HG02763 (cell line): ENCODE results near the gene STK25.
"Not testable (repeated sequence)": the region's sequence is repeated elsewhere in the genome, so short reads cannot be mapped to it uniquely, and the experiment has no call there.

Experiments used
- ATAC-seq: cut with Tn5 transposase; IDR thresholded peaks from one replicate; pipeline ENCODE4 v1.9.1; 2021; ENCODE audit warnings: mild to moderate bottlenecking, moderate library complexity; ENCODE audit not compliant: unreplicated experiment

Gene STK25

DNA sequence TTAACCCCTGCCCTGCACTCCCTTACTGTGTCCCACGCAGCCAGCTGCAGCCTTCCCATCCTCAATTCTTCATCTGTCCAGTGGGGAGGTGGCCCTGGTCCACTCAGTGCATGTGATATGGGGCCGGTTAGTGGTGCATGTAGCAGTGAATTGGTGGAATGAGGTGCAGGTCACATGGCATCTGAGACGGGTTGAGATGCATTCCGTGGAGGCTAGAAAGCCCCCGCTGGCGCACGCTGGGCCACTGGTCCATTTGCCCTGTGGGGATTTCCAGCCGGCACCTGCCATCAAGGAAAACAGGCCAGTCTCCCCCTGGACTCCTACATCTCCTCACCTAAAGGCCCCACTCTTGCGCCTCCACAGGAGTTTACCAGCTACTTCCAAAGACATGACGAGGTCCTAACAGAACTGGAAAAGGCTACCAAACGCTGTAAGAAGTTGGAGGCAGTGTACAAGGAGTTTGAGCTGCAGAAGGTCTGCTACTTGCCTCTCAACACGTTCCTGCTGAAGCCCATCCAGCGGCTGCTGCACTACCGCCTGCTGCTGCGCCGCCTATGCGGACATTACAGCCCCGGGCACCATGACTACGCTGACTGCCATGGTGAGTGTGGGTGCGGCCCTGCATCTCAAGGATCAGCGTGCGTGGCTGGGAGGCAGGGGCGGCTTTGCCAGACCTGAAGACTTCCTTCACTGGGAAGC lies 40.5 kb downstream of the STK25 start:
- ATAC-seq = no peak

DNA sequence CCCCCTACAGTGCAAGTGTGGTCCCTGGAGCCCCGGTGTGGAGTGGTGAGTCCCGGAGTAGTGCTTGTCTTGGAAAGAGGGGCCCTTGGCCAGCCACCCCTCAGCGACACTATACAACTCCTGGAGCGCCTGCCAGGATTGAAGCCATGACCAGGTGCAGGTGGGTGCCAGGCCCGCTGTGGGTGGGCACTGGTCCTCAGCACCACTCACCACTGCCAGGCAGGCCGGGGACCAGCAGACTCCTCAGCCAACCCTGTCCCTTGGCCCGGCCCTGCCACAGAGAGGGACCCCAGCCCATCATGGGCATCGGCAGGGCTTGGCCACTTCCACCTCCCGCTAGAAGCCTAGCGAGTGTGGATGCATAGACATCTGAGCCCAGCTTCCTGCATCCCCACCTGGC lies 42.2 kb downstream of the STK25 start:
- ATAC-seq = no peak

DNA sequence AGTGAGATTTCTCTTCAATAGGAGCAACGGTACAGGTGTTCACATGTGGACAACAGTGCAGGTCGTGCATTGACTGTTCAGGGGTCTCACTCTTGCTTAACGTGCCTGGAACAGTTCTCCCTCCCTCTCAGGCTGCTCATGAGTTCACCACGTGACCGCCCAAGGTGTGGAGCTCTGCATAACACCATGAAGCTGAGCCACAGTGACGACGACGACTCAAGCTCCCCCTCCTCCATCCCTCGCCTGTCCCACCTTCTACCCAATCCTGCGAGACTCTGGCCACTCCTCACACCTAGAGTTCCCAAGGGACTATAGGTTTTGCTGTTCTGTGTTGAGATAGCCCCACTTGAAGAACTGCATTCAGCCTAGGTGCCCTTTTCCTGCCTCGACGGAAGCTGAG lies 42.8 kb downstream of the STK25 start:
- no peak for ATAC-seq

DNA sequence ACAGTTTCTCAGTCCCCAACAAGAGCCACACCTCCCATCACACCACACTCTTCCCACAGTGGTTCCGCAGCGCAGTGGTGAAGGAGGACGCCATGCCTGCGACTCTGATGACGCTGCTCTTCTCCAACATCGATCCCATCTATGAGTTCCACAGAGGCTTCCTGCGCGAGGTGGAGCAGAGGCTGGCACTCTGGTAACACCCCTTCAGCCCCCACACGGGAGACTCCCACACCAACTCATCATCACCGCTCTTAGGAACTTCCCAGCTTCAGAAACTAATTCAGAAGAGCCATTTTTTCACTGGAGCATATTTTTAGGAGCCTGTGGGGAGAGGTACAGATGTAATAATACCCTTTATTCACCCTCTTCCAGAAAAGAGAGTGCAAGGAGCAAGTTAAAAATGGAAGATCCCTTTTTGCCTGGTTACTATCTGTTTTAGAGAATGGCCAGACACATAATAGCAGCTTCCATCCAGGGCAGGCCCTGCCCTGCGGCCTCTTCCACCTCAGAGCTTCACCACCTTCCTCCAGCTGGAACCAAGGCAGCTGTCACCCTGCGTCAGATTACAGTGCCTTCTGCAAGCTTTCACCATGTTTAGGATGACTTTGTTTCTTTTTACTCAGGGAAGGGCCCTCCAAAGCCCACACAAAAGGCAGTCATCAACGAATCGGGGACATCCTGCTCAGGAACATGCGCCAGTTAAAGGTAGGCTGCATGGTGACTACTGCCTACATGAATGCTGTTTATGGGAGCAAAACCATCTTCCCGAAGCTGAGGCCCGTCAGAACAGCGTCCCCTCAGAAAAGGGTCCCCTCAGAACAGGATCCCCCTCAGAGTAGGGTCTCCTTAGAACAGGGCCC lies 44.9 kb downstream of the STK25 start:
- ATAC-seq = no peak

DNA sequence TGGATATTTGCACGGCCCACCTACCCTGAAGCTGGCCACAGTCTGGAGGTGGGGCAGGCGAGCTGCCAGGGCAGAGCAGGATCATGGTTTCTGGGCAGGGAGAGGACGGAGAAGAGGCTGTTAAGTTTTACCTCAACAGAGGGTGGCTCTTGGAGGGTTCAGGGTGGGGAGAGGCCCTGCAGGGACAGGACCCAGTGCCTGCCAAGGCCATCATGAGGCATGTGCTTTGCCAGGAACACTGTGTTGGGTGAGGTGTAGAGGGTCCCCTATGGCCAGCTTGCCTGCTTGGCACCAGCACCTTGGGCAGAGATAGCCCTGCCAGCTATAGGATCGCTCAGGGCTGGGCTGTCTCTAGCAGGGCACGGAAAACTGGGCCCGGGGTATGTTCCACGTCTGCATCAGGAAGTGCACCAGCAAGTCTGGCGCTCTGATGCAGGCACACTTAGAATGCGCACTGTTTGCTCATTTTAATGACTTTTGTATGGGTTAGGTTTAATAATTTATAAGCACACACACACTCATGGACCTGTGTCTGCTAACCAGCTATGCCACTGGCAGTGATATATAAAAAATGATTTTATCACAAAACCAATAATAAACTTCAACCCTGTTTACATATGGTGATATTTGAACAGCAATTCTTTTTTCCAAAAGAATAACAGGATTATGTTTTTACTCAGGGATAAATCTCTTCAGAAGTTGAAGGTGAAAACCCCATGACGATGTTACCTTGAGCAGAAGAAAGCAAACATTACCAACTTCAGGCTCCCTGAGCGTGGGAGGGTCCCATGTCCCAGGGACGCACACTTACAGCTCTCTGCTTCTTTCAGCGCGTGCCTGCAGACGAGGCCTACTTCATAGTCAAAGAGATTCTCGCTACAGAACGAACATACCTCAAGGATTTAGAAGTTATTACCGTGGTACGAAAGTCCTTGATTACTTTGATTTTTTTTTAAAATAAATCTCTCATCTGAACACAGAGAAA lies 46.4 kb downstream of the STK25 start:
- ATAC-seq = no peak

DNA sequence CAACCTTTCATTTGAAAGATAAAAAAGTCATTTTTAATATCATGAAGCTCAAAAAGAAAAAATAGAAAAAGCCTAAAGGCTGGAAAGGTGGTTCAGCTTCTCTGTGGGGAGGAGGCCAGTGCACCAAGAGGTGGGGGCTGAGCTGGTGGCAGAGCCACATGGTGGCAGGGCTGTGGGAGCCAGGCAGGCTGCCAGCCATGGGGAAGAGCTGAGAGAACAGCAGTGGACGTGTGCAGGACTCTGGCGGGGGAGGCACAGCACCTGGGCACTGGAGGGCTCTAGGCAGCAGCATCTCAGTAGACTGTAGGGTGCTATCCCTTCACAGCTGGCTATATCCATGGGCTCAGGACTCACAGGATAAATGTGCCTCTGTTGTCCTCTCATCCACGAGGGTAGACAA lies 47.8 kb downstream of the STK25 start:
- ATAC-seq = no peak

DNA sequence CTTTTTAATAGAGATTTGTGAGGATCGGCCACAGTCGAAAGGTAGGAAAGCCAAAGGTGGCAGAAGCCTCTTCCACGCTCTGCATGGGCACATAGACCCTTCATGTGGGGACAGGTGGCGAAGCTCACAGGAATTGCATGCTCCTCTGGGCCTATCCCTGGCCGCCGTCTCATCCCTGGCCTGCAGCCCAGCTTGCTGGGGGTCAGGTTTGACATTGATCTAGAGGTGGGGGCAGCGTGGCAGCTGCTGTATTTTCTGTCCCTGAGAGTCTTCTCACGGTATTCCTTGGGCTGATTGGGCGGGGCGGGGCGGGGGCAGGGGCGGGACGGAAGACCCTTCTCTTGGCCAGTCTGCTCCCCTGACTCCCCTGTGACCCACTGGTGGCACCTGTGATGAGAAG lies 48.9 kb downstream of the STK25 start:
- no peak for ATAC-seq

DNA sequence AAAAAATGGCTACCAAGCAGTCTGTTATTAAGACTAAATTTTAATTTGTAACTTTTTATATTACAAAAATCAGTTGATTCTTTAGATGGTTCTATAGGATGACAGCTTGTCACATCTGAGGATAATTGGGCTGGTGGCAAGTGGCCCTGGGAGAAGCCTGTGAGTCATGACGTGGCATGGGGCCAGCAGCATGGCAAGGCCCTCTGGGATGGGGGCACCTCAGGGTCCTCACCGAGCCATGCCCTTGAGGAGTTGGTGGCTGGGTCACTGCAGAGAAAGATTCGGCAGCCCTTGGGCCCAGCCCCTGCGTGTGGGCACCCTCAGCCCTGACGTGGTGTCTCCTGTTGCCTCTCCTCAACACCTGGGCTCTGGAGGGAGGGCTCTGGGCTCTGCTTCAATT lies 49.7 kb downstream of the STK25 start:
- ATAC-seq = no peak

DNA sequence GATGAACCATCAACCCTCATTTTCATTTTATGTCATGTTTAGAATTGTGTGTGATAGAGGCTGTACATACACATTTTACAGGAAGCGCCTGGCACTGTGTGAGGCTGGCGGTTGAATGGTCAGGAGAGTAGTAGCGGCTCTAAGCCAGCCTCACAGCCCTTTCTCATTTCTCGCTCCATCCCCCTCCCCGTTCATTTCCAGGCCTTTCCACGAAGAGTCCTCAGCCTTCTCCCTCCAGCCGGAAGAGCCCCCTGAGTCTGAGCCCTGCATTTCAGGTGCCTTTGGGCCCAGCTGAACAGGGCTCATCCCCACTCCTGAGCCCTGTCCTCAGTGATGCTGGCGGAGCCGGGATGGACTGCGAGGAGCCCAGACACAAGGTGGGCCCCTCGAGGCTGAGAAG lies 51.8 kb downstream of the STK25 start:
- ATAC-seq = no peak

DNA sequence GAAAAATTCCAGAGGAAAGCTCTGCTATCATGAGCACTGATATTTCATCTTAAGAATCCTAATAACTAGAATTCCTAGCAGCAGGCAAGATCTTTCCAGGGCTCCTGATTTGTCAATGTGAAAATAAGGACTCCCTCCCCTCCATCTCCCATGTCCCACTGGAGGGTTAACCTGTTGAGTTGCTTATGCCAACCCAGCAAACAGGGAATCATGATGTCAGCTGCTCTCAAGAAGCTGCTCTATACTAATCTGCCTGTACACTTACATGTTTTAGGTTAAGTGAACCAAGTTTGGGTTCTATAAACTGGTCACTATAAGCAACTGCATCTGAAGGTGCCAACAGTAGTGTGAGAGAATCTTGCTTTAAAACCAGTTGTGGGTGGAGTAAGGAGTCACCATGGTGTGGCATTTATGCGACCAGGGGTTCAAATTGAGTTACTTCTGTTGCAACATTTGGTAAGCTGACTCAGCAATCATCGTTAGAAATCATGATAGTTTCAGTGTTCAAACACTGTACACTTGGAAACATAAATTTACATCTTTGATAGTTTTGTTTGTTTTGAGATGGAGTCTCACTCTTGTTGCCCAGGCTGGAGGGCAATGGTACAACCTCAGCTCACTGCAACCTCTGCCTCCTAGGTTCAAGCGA lies 53.4 kb downstream of the STK25 start:
- no peak for ATAC-seq

DNA sequence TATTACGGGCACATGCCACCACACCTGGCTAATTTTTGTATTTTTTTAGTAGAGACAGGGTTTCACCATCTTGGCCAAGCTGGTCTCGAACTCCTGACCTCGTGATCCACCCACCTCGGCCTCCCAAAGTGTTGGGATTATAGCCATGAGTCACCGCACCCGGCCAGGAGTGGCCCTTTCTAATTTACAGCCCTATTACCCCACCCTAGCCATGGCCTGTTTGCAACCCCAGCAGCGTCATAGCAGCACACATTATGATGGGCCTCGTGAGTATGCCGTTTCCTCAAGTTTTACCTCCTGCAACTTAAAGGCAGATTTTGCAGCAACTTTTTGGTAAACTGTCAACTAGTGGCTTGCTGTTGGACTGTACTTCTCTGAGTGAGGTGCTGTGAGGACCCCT lies 54.5 kb downstream of the STK25 start:
- not testable (repeated sequence) for ATAC-seq

DNA sequence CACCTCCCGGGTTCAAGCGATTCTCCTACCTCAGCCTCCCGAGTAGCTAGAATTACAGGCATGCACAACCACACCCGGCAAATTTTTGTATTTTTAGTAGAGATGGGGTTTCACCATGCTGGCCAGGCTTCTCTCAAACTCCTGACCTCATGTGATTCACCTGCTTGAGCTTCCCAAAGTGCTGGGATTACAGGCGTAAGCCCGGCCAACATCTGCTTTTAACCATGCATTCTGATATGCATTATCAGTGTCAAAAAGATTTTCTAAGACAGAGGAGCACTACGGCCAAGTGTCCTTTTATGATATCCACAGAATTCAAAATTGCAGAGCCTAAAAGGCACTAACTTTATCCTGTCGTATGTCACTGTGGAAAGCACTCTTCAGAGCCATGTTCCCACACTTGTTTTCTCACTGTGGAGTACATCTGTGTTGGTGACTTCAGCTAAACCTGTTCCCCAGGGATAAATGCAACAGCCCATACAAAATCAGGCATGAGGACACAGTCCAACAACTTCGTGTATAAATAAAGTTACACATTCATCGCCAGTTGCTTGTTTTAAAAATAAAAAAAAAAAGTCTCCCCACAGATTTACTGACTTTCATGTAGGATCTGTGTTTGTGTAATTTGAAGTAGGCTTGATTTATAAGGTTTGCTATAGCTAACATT lies 56.4 kb downstream of the STK25 start:
- ATAC-seq = no peak

DNA sequence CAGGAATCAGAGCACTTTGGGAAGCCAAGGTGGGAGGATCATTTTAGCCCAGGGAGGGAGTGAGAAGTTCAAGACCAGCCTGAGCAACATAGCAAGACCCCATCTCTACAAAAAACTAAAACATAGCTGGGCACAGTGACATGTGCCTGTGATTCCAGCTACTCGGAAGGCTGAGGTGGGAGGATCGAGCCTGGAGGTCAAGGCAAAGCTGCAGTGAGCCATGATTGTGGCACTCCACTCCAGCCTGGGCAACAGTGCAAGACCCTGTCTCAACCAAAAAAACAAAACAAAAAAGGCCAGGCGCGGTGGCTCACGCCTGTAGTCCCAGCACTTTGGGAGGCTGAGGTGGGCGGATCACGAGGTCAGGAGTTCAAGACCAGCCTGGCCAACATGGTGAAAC lies 58.3 kb downstream of the STK25 start:
- ATAC-seq = not testable (repeated sequence)

DNA sequence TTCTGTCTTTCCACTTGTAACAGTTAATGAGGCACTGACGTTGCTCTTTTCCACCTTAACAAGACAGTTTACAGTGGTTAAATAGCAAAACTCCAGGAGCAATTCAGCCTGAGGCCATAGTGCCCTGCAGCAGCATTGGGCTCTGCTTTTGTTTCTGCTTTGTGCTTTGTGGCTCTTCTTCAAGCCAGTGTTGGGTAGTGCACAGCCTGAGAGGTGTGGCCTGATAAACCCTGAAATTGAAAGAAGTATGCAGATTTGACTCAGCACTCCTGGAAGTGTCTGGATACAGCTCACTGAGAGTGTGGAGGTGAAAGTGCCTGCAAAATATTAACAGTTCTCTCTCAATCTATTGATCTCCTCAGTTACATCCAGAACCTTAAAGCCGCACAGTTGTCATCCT lies 63.0 kb downstream of the STK25 start:
- ATAC-seq = no peak

DNA sequence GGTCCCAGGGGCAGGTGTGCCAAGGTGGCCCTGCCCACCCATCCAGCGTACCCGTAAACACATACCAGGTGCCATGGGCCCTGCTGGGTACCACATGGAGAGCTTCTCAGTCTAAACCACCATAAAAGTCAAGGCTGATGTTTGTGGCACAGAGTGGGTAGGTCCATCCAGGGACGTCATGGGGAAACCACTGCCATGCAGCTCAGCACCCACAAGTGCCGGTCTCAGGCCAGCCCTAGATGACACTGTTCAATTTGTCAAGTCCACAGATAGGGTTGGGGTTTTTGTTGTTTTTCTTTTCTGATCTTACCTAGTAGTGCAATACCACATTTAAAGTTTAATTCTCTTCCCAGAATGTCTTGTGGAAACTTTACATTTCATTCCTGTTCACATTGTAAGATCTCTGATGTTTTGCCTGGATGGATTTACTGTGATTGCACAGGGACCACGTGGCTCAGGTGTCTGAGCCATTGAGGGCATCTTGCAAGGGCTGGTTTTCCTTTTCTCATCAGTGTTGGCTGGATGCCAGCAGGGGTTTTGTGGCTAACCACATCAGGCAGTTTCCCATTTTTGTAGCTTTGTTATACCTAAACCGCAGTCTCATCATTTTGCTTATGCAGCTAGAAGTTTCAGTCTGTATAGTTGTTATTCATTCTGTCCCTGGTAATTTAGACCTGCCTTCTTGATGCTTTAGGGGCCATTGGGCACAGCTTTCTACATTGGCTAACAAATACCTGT lies 64.7 kb downstream of the STK25 start:
- peak; percentile 38 for ATAC-seq
